Neural cell (in vitro differentiated cells): ENCODE results near the gene NEURL4.

Experiments
- CTCF ChIP-seq: fragments of 450-650 bp; IDR thresholded peaks from 2 replicates; pipeline ENCODE4 v1.5.1; 2014; ENCODE audit warnings: antibody characterized with exemption, mild to moderate bottlenecking, moderate library complexity; ENCODE audit not compliant: poor library complexity, severe bottlenecking
- EP300 ChIP-seq: fragments of 450-650 bp; conservative IDR thresholded peaks from 2 replicates; pipeline ENCODE4 v1.6.1; 2014; ENCODE audit warnings: antibody characterized with exemption, mild to moderate bottlenecking, moderate library complexity; ENCODE audit not compliant: poor library complexity, severe bottlenecking
- EZH2 ChIP-seq: fragments of 200-600, 300-800 bp; shearing (Covaris generic), sonication (generic); IDR thresholded peaks from 2 replicates; pipeline ENCODE4 v1.6.1; 2014; ENCODE audit warnings: antibody characterized with exemption, low read length, borderline replicate concordance, mild to moderate bottlenecking; ENCODE audit not compliant: insufficient read depth, poor library complexity, severe bottlenecking
- MXI1 ChIP-seq: fragments of 450-650 bp; conservative IDR thresholded peaks from 2 replicates; pipeline ENCODE4 v1.6.1; 2014; ENCODE audit warnings: antibody characterized with exemption, mild to moderate bottlenecking; ENCODE audit not compliant: poor library complexity, severe bottlenecking
- POLR2AphosphoS5 ChIP-seq: IDR thresholded peaks from 2 replicates; pipeline ENCODE4 v1.6.1; 2012

GRCh38 chr17:7295230-7296180, 33.6 kb downstream of the NEURL4 start:
- no peak for TF ChIP-seq CTCF
- no peak for TF ChIP-seq POLR2AphosphoS5
- no peak for TF ChIP-seq EP300
- no peak for TF ChIP-seq MXI1
- no peak for TF ChIP-seq EZH2
